Stimulated activated CD8-positive, alpha-beta memory T cell treated with anti-CD3 and anti-CD28 coated beads, Interleukin-7, amount 100 ng/mL, for 24 hours (primary cell): ENCODE results near the gene RPS6KA2.
"Not testable (repeated sequence)": the region's sequence is repeated elsewhere in the genome, so short reads cannot be mapped to it uniquely, and the experiment has no call there.

Experiments
- DNase-seq: peaks from one replicate; pipeline ENCODE4 v3.0.0-alpha.2; 2020; ENCODE audit warnings: low read depth

RPS6KA2 gene

DNA sequence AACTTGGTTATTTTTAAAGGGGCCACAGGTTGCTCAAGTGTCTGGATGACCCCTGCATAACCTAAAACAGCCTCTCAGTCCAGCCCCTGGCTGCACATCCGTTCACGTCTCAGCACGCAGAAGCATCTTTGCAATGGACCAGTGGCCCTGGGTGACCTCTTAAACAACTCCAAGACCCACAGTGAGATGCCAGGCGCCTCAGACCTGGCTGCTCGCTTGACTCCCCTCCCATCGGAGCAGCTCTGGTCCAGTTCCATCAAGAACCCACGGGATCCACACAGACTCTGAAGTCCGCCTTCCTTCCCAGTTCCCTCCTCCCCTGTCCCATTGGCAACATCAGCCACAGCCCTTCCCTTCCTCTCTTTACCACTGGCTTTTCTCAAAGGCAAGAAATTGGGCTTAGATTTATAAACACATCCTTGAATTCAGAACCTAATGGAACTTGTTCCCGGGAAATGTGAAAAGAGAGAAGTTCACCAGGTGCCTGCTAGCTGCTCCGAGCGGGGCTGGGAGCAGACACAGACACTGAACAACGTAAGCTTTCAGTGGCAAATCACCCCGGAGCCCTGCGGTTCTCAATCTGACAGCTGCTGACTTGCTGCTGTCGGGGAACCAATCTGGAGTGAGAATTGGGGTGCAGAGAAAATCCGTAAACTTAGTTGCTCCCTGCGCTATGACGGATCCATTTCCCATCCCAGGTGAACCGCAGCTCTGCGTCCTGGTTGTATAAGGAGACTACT lies 204.7 kb downstream of the RPS6KA2 start:
- DNase-seq: no peak

DNA sequence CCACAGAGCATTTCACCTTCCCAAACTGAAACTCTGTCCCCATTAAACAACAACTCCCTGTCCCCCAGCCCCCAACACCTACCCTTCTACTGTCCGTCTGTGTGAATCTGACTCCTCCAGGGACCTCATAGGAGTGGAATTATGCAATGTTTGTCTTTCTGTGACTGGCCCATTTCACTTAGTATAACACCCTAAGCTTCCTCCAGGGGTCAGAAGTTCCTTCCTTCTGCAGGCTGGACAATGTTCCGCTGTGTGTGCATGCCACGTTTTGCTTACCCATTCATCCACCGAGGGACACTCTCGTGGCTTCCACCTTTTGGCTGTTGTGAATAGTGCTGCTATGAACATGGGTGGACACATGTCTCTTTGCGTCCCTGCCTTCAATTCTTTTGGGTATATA lies 206.7 kb downstream of the RPS6KA2 start:
- DNase-seq: no peak

DNA sequence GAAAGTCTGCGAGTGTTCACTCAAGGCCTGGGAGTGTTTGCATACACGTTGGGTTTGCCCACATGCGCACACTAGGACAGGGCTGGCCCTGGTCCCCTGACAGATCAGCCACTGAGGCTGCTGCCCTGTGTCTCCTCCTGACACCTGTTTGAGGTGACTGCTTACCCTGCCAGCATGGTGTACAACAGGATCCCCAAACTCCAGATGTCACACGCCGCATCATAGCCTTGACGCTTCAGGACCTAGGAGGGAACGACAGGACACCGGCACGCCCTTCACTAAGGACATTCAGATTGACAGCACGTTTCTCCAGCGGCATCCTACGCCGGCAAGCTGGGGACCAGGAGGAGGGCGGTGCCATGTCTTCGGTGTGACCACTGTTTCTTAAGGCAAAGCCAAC lies 207.3 kb downstream of the RPS6KA2 start:
- DNase-seq: no peak

DNA sequence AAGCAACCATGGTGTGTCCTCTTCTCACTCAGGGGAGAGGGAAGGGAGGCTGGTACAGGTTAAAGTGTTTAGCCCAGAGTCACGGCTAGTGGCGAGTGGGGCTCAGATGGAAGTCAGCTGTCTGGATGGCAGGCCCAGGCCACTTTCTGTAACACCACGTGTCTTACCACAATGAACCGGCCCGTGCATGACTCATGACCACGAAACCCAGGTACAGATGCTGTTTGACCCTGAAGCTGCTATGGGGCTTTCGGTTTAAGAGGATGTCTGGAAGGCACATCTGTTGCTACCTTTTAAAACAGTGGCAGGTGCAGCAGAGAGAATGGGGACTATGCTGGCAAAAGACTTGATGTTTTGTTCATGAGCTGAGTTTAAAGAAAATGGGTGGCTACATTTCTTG lies 207.8 kb downstream of the RPS6KA2 start:
- no peak for DNase-seq

DNA sequence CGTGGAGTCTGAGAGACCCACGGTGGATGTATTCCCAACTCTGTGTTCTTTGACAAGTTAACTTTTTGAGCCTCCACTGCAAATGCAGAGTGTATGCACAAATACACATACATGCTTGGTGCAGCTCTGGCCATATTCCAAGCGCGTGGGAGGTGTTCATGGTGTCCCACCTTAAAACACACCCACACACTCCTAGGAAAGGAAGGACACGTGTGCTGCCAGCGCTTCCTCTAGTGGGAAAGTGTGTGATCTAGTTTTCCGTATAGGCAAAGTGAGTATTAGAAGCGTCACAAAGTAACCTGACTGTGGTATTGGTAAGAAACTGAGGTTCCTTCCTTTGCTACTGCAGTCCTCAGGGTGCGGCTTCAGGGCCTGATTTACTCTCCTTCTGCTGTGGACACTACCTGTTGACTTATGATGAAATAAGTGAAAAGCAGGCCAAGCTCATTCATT lies 208.3 kb downstream of the RPS6KA2 start:
- DNase-seq: no peak

DNA sequence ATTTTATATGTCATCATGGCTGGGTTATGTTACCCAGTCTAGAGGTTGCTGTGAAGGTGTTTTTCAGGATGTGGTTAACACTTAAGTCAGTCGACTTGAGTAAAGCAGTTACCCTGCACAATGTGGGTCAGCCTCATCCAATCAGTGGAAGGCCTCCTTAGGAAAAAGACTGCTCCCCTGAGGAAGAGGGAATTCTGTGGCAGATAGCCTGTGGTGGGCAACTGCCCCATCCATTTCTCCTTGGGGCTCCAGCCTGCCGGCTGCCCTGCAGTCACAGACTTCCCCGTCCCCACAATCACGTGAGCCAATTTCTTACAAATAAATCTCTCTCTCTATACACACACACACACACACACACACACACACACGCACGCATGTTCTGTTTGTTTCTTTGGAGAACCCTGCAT lies 209.8 kb downstream of the RPS6KA2 start:
- DNase-seq: no peak

DNA sequence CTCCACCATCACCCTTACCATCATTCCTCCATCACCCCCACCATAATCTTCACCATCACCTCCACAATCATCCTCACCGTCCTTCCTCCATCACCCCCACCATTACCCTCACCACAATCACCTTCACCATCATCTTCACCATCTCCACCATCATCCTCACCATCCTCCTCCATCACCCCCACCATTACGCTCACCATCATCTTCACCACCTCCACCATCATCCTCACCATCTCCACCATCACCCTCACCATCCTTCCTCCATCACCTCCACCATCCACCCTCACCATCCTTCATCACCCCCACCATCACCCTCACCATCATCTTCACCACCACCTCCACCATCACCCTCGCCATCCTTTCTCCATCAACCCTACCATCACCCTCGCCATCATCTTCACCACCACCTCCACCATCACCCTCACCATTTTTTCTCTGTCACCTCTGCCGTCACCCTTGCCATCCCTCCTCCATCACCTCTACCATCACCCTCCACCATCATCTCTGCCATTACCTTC lies 211.2 kb downstream of the RPS6KA2 start:
- DNase-seq: no peak

DNA sequence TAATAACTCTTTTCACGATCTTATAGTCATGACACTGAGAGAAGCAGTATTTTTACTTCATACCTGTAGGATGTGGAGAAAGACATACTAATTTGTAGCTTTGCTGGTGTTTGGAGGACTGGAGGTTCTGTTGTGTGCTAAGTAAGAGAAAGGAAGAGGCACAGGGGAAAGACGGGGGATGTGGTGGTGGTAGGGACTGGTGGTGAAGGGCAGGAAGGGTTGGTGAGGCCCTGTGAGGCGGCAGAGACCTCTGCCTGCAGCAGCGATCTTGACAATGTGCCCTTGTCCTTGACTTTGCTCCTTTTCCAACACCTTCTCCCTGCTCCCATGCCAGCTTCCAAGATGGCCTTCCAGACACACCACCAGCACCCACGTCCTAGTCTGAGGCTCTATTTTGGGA lies 211.7 kb downstream of the RPS6KA2 start:
- DNase-seq: no peak

DNA sequence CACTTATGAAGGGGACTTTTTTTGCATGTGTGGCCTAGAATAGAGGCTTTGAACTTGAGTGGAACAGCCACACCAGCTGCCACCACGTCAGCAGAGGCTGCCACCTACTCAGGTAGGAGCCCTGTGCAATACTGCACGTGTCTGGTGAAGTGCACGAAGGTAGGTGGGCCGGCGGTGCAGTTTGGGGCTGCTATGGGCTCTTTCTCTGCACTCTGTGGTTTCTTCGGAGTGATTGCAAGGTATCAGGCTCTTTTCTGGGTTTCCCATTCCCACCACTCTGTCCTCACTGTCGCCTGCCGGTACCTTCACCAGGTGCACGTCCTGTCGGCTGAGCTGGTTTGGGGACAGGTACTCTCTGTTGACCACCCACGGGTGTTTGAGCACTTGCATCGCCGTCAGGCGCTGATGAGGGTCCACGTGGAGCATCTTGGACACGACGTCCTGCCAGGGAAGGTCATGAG lies 213.5 kb downstream of the RPS6KA2 start:
- DNase-seq: no peak

DNA sequence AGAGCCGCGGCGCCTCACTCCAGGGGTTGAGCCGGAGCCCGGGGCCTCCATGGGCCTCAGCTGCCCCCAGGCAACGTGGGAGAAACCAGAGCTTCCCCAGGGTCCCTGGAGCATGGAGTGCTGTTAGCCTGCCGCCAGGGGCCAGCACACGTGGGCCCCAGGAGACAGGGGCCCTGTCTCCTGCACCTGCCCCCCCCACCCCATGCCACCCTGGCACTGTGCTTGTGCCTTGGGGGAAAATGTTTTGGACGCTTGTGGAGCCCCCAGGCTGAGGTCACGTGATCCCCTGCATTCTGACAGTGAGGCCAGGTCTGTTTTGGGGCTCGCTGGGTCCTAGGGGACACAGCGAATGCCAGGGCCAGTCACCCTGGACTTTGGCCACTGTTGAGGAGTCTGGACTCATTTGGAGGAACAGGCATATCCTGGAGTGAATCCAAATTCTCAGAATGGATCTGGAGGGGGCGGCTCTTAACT lies 214.1 kb downstream of the RPS6KA2 start:
- no peak for DNase-seq

DNA sequence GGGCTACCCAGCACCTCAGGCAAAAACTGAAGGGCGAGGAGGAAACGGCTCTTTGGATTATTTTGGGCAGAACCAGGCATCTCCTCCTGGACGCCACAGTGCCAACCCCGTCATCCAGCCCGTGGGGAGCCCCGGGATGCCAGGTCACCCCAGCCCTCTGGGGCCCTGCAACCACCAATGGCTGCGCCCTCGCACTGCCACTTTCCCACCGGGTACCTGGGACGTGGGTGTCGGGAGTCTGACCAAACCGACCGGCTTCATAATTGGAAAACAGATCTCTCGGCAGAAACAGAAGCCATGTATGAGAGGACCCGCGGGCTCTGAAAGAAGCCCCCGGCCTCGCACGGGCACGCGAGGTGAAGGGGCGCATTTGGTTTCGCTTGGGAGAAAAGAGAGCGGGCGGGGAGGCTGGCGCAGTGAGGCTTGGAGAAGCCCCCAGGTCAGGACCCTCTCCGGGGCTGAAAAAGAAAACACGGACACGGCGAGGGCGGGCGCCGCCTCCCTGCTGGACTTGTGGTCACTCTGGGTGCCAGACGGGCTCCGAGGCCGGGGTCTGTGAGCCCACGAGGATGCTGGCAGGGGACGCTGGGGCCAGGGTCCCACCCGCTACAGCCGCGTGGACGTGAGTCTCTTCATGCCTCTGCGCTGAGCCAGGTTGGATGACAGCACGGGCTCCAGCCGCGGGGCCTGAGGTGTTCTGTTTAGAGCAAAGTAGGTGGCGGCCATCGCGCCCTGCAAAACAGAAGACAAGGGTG lies 214.7 kb downstream of the RPS6KA2 start:
- no peak for DNase-seq

DNA sequence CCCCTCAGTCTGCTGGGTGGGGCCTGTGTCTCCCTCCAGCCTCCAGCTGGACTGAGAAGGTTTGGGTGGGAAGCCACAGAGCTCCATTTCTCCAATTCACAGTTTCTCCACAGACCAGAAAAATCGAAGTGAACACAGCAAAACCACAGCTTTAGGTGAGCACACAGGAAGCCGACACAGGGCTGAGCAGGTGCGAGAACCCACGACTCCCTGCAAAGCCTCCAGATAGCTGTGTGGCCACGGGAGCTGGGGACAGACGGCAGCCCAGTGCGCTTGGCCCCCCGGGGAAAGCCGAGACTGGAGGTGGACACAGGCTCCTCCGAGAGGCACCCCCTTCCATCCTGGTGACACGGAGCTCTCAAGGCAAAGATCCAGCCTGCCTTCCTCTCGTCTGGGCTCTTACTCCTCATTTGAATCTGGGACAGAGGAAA lies 215.3 kb downstream of the RPS6KA2 start:
- no peak for DNase-seq

DNA sequence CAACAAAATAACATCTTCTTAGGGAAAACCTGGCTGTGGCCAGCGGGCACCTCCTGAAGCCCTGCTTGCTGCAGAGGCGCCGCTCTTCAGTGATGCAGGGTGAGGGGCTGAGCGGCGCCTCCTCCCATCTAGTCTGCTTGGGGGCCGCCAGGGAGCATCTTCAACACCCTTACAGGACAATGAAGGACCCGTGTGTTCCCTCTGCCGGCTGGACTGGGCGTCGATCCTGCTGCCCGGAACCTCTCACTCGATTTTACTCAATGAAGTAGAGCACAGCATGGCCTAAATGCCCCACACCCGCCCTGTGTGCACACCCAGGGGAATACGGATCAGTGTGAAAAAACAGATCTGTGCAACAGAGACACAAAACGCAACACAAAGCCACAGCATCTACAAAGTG lies 215.8 kb downstream of the RPS6KA2 start:
- DNase-seq: no peak

DNA sequence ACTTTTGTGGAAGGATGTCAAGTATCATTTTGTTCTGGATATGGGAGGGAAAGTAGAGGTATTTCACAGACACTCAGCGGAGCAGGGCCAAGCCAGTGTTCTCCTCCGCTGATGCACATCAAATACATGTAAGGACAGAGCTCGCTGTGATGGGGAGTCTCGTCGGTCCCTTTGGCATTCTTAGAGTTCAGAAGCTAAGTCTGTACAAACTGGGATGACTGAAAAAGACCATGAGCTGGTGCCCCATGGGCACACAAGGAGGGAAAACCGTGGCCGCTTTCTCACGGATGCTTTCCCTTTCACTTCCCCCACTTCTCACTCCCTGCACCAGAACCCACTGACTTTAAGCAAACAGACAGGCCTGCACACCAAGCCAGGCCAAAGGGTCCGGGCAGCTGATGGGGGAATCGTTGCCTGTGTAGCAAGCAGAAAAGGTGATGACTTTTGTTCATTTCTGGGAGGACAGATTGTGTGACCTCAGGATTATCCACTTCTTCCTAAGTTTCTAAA lies 216.6 kb downstream of the RPS6KA2 start:
- DNase-seq: no peak

DNA sequence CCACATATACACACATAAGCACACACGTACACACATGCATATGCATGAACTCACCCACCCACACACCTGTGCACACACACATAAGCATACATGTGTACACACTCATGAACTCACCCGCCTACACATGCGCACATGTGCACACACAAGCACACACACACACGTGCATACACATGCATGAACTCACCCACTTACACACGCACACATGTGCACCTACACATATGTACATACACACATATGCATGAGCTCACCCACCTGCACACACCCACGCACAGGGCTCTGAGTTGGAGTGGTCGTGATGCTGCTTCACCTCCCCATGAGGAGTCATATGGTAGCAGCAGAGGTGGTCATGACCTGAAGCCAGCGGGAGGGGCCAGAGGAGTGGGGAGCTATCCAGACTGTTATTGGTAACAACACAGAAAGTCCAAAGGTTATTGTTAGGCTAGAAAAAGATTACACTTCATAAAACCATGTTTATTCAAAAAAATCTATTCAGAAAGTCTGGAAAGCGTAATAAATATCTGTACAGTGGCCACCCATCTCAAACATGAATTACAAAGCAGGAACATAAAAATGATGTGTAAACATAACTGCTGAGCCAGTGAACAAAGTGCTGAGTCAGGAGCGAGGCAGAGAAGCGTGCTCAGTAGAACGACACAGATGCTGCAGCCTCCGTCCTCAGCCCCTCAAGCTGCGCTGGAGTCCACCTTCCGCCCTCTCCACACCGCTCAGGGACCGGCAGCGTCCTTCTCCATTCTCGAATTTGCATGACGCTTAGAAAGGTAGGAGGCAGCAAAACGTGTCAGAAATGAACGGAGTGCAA lies 217.9 kb downstream of the RPS6KA2 start:
- no peak for DNase-seq

DNA sequence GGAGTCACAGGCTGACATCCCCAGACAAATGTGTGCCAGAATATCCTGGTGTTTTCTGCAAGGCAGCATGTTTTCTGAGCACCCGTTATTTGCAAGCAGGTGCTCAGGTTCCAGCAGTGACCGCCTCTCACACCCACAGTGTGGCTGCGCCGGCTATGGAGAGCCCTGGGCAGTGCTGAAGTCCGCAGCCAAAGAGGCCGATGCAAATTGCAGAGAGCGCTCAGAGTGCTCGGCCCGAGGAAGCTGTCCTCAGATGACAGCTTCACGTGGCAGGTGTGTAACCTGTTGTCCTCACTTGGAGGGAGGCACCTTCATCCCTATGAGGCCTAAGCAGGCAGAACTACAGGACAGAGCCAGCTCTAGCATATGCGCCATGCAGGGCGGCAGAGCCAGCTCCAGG lies 220.9 kb downstream of the RPS6KA2 start:
- no peak for DNase-seq

DNA sequence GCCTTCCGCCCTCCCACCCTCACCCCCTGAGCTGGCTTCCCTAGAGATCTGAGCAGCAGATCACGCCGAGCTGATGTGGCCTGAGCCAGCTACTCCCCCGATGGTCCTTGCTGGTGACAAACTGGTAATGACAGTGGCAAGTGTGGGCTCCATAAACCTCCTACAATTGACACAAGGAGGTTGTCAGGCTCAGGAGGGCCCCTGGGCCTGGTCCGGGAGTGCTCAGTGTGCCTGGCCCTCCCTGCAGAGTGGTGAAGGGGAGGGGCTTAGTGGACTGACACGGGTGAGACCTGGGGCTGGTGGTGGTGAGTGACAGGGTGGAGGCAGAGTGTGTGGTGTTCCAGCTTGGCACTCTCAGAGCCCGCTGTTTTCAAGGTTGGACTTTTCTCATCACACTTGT lies 221.7 kb downstream of the RPS6KA2 start:
- DNase-seq: no peak

DNA sequence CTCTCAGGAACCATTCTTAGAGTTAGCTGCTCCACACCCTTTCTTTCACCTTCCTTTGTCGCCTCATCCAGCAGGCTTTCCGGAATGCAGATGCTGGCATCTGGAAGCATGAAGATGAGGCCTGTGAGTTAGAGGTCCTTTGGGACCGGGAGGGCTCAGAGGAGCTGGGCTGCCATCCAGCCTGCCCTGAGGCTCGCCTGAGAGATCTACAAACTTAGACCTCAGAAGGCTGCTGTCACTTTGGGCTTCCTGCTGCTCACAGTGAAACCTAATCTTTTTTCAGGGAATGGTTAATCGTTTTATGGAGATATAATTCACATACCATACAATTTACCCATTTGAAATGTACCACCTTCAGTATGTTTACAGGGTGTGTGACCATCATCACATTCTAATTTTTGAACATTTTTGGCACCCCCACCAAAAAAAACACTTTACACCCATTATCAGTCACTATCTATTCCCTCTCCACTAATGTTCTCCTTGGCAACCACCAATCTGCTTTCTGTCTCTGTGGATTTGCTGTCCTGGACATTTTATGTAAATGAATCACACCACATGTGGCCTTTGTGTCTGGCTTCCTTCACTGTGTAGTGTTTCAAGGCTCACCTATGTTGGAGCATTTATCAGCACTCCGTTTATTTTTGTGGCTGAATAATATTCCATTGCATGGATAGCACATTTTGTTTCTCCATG lies 224.3 kb downstream of the RPS6KA2 start:
- no peak for DNase-seq

DNA sequence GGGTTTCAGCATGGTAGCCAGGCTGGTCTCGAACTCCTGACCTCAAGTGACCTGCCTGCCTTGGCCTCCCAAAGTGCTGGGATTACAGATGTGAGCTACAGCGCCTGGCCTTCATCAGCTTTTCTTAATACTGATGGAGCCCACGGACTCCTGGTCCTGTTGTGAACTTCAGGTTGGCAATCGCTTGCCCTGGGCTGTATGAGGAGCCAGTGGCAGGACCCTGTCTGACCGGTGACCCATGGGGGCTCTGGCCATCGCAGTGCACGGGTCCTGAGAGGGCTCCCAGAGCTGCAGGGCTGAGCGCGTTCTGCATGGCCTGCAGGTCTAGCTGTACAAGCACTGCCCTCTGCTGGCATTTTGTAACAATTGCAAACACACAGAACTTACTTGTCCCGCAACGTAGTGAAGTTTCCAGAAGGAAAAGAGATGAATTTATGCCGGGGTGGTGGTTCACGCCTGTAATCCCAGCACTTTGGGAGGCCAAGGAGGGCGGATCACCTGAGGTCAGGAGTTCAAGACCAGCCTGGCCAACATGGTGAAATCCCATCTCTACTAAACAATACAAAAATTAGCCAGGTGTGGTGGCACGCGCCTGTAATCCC lies 226.3 kb downstream of the RPS6KA2 start:
- not testable (repeated sequence) for DNase-seq

DNA sequence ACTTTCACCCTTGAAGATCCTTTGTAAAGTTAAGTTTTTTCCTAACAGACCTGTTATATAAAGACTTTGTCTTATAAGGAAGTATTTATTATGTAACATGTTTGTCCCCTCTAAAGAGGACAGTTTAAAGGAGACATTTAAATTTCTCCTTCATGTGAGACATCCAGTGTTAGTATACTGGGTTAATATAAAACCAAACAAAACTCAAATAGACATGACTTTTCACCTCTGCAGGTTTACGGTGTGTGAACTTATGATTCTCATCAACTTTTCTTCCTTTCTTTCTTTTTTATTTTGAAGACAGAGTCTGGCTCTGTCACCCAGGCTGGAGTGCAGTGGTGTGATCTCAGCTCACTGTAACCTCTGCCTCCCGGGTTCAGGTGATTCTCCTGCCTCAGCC lies 226.9 kb downstream of the RPS6KA2 start:
- no peak for DNase-seq

DNA sequence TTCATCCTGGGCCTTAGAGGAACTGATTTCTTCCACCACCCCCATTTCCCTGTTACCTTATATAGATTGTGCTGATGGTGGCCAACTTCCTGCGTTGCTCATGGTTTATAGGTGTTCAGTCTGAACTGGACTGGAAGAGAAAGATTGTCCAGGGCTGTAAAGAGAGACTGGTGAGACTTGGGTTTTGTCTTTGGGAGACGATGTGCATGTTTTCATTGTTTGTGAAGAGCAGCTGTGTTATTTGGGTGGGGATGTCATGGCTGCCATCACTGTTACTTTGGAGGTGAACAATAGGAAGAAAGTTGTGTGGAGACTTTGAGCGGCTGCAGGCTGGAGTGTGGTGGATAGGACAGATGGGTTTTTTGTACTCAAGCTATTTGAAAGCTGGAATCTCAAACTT lies 228.7 kb downstream of the RPS6KA2 start:
- no peak for DNase-seq
